NB4 (cell line): ENCODE results near the gene CHST4.

Experiments
- MYC ChIP-seq: IDR thresholded peaks from 2 replicates; pipeline ENCODE4 v1.6.1; 2011; ENCODE audit warnings: low read depth, low read length
- POLR2A ChIP-seq: IDR thresholded peaks from 2 replicates; pipeline ENCODE4 v1.6.1; 2011; ENCODE audit warnings: mild to moderate bottlenecking; ENCODE audit not compliant: insufficient read length; ENCODE audit errors: extremely low read depth
- TF ChIP-seq, protein P1 (sequence below): IDR thresholded peaks from one replicate; pipeline ENCODE4 v1.5.1; 2012; ENCODE audit warnings: low read depth, low read length
- TF ChIP-seq, protein P2 (sequence below): IDR thresholded peaks from 2 replicates; pipeline ENCODE4 v1.6.1; 2011; ENCODE audit warnings: low read depth, low read length

GRCh38 chr16:71528863-71529262, 2.6 kb downstream of the CHST4 start:
- TF ChIP-seq POLR2A (no peak), MYC (no peak)
- TF ChIP-seq, protein P1, sequence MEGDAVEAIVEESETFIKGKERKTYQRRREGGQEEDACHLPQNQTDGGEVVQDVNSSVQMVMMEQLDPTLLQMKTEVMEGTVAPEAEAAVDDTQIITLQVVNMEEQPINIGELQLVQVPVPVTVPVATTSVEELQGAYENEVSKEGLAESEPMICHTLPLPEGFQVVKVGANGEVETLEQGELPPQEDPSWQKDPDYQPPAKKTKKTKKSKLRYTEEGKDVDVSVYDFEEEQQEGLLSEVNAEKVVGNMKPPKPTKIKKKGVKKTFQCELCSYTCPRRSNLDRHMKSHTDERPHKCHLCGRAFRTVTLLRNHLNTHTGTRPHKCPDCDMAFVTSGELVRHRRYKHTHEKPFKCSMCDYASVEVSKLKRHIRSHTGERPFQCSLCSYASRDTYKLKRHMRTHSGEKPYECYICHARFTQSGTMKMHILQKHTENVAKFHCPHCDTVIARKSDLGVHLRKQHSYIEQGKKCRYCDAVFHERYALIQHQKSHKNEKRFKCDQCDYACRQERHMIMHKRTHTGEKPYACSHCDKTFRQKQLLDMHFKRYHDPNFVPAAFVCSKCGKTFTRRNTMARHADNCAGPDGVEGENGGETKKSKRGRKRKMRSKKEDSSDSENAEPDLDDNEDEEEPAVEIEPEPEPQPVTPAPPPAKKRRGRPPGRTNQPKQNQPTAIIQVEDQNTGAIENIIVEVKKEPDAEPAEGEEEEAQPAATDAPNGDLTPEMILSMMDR, result no peak
- TF ChIP-seq, protein P2, sequence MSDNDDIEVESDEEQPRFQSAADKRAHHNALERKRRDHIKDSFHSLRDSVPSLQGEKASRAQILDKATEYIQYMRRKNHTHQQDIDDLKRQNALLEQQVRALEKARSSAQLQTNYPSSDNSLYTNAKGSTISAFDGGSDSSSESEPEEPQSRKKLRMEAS, result no peak
